K562 (cell line): ENCODE measurements around the gene SERTAD3. TPM values are rescaled to one million over a fixed set of nuclear protein-coding genes. Genes with fewer than 3 reads are reported as not detected.
A peak's percentile ranks its signal among the peaks of the same experiment; 100 is the strongest.

Experiments
- CREB5 ChIP-seq: fragments of 250-450 bp; sonication (Bioruptor Pico); IDR thresholded peaks from 2 replicates; pipeline ENCODE4 v1.5.0; 2020; ENCODE audit warnings: mild to moderate bottlenecking
- CSDE1 ChIP-seq, 2 experiments: fragments of 450-650 bp; IDR thresholded peaks; 2 replicates each; pipeline ENCODE4 v1.6.1; 2016; ENCODE audit warnings: mild to moderate bottlenecking in 1 of 2
- FOXP1 ChIP-seq: sonication (generic); formaldehyde crosslinking; IDR thresholded peaks from 2 replicates; pipeline ENCODE4 v1.8.0; 2022; ENCODE audit warnings: mild to moderate bottlenecking, missing genetic modification reagents
- GTF2A2 ChIP-seq: IDR thresholded peaks from 2 replicates; pipeline ENCODE4 v1.6.1; 2016; ENCODE audit warnings: mild to moderate bottlenecking, missing genetic modification characterization, missing compliant biosample characterization
- KDM4B ChIP-seq, 2 experiments: fragments of 450-650 bp in 1 of 2; sonication (generic) in 1 of 2; IDR thresholded peaks; 2 replicates each; pipeline ENCODE4 v1.6.1; 2016 to 2017; ENCODE audit warnings: borderline replicate concordance in 2 of 2, antibody characterized with exemption in 1 of 2, low read depth in 1 of 2, mild to moderate bottlenecking in 1 of 2
- NKRF ChIP-seq: fragments of 450-650 bp; IDR thresholded peaks from 2 replicates; pipeline ENCODE4 v1.6.1; 2016; ENCODE audit warnings: borderline replicate concordance
- NRF1 ChIP-seq, 2 experiments: fragments of 450-650 bp; IDR thresholded peaks in 1 of 2; conservative IDR thresholded peaks in 1 of 2; 2 replicates each; pipeline ENCODE4 v1.6.1; 2014; ENCODE audit warnings: mild to moderate bottlenecking in 2 of 2
- RBFOX2 ChIP-seq: fragments of 200-400 bp; formaldehyde crosslinking; IDR thresholded peaks from 2 replicates; pipeline ENCODE4 v1.6.1; 2017; ENCODE audit warnings: low read depth, mild to moderate bottlenecking, low read length, moderate library complexity
- STAT5B ChIP-seq: fragments of 250-450 bp; sonication (Bioruptor Pico); IDR thresholded peaks from 2 replicates; pipeline ENCODE4 v1.8.0; 2021; ENCODE audit warnings: mild to moderate bottlenecking, inconsistent platforms
- VEZF1 ChIP-seq: fragments of 200-800 bp; sonication (Bioruptor generic); IDR thresholded peaks from 2 replicates; pipeline ENCODE4 v1.6.1; 2017; ENCODE audit warnings: missing genetic modification characterization, missing compliant biosample characterization
- WHSC1 ChIP-seq: IDR thresholded peaks from one replicate; pipeline ENCODE4 v1.6.1; 2012; ENCODE audit warnings: low read length, control low read depth, inconsistent platforms
- ZBED1 ChIP-seq: IDR thresholded peaks from 2 replicates; pipeline ENCODE4 v1.6.1; 2014
- ZBTB11 ChIP-seq, 3 experiments: fragments of 200-800 bp in 1 of 3; fragments of 250-450 bp in 1 of 3; fragments of 450-650 bp in 1 of 3; sonication (Bioruptor Pico) in 1 of 3; sonication (Bioruptor generic) in 1 of 3; formaldehyde crosslinking in 1 of 3; IDR thresholded peaks; 2 replicates each; pipeline versions ENCODE4 v1.6.1 to v1.8.0; 2016 to 2022; ENCODE audit warnings: mild to moderate bottlenecking in 2 of 3, missing genetic modification characterization in 2 of 3, missing compliant biosample characterization in 1 of 3, moderate library complexity in 1 of 3
- ZNF639 ChIP-seq, 2 experiments: fragments of 200-800 bp in 1 of 2; sonication (Bioruptor generic) in 1 of 2; sonication (generic) in 1 of 2; formaldehyde crosslinking in 1 of 2; IDR thresholded peaks in 1 of 2; conservative IDR thresholded peaks in 1 of 2; 2 replicates each; pipeline versions ENCODE4 v1.5.0 to v1.6.1; 2016 to 2020; ENCODE audit warnings: missing compliant biosample characterization in 1 of 2, missing genetic modification characterization in 1 of 2, missing genetic modification reagents in 1 of 2
- polyA plus RNA-seq, 8 experiments: library from polyadenylated mRNA; depleted of rRNA in 4 of 8; stranded (reverse) in 5 of 8; unstranded in 3 of 8; fragments of >200 nt; fragmentation: Nextera tagmentation in 2 of 8; fragmentation: Illumina TruSeq in 1 of 8; extraction: Ambion mirVana in 2 of 8; extraction: Trizol in 1 of 8; gene quantifications; 2 replicates each; pipeline versions ENCODE4 v1.2.1 to v1.2.3, GENCODE V29; 2011 to 2014; ENCODE audit warnings: inconsistent platforms in 1 of 8, missing spikeins in 1 of 8
- total RNA-seq, 7 experiments: library from RNA; depleted of rRNA in 6 of 7; stranded (reverse); fragments of >200 nt in 6 of 7; fragmentation: Illumina TruSeq in 2 of 7; extraction: Trizol in 2 of 7; gene quantifications; 2 replicates each; pipeline versions ENCODE4 v1.2.1 to v1.2.3, GENCODE V29; 2011 to 2021; ENCODE audit warnings: low replicate concordance in 1 of 7

The SERTAD3 gene
- total and polyA plus RNA-seq, 9 of the 15 experiments (the other 6 are each of a cell fraction or from before 2014, with no cell fraction given), result 5.4 to 28.9 (median 17.5) TPM

GRCh38 chr19:40465025-40465556 is 21.0 kb upstream of the SERTAD3 start (continued):
- TF ChIP-seq ZBTB11 (CRISPR knock-in tag; IDR thresholded peaks at IDR 0.05) (peak in 1 of 3 experiments; percentile 34; a peak in 1 of 6 replicates), KDM4B (IDR thresholded peaks at IDR 0.05; ENCODE audit: borderline replicate concordance in 2 of 2, low read depth in 1 of 2) (no peak), ZBED1 (0 out of 2 replicates have a peak, but pooled peaks have one; percentile 3), RBFOX2 (no peak), NKRF (no peak), NRF1 (conservative IDR thresholded peaks at IDR 0.05 in 1 of 2, IDR thresholded peaks at IDR 0.05 in 1 of 2) (no peak), WHSC1 (no peak), CSDE1 (IDR thresholded peaks at IDR 0.05) (no peak), VEZF1 (CRISPR knock-in tag) (peak; percentile 6; the same call in 1 of the 2 replicates), GTF2A2 (tag) (0 out of 2 replicates have a peak, but pooled peaks have one; percentile 58), STAT5B (CRISPR knock-in tag) (no peak), ZNF639 (CRISPR knock-in tag; conservative IDR thresholded peaks at IDR 0.05 in 1 of 2, IDR thresholded peaks at IDR 0.05 in 1 of 2) (peak in 1 of 2 experiments; percentile 54; a peak in 1 of 4 replicates), CREB5 (CRISPR knock-in tag) (no peak), FOXP1 (0 out of 2 replicates have a peak, but pooled peaks have one; percentile 55)
